Subcutaneous abdominal adipose tissue (tissue), 5 donors: ENCODE measurements around the gene P4HB.

ENCODE experiments used
- H3K27ac ChIP-seq: one replicate; pipeline ENCODE4 v1.7.0; 2013; ENCODE audit warnings: low read depth, mild to moderate bottlenecking, inconsistent platforms, low read length, moderate library complexity
- H3K27me3 ChIP-seq, 5 donors: one replicate each; pipeline ENCODE4 v1.7.0; 2013; ENCODE audit warnings: low read length in 5 of 5, inconsistent platforms in 1 of 5; ENCODE audit not compliant: control insufficient read depth in 5 of 5, insufficient read depth in 4 of 5
- H3K36me3 ChIP-seq, 5 donors: one replicate each; pipeline ENCODE4 v1.7.0; 2013; ENCODE audit warnings: low read length in 5 of 5; ENCODE audit not compliant: control insufficient read depth in 5 of 5, insufficient read depth in 5 of 5
- H3K4me1 ChIP-seq, 5 donors: one replicate each; pipeline ENCODE4 v1.7.0; 2013; ENCODE audit warnings: low read length in 5 of 5, mild to moderate bottlenecking in 3 of 5, moderate library complexity in 1 of 5; ENCODE audit not compliant: control insufficient read depth in 5 of 5, insufficient read depth in 5 of 5
- H3K4me3 ChIP-seq, 5 donors: one replicate each; pipeline ENCODE4 v1.7.0; 2013; ENCODE audit warnings: low read length in 5 of 5, low read depth in 1 of 5
- H3K9ac ChIP-seq, 5 donors: one replicate each; pipeline ENCODE4 v1.7.0; 2013; ENCODE audit warnings: low read length in 5 of 5, mild to moderate bottlenecking in 4 of 5, moderate library complexity in 3 of 5
- H3K9me3 ChIP-seq, 5 donors: one replicate each; pipeline ENCODE4 v1.7.0; 2013; ENCODE audit warnings: low read length in 5 of 5; ENCODE audit not compliant: control insufficient read depth in 5 of 5
- donor health status: healthy.
- donor health status: healthy.
- donor health status: healthy.
- donor health status: healthy.
- donor health status: healthy.

Gene P4HB

DNA sequence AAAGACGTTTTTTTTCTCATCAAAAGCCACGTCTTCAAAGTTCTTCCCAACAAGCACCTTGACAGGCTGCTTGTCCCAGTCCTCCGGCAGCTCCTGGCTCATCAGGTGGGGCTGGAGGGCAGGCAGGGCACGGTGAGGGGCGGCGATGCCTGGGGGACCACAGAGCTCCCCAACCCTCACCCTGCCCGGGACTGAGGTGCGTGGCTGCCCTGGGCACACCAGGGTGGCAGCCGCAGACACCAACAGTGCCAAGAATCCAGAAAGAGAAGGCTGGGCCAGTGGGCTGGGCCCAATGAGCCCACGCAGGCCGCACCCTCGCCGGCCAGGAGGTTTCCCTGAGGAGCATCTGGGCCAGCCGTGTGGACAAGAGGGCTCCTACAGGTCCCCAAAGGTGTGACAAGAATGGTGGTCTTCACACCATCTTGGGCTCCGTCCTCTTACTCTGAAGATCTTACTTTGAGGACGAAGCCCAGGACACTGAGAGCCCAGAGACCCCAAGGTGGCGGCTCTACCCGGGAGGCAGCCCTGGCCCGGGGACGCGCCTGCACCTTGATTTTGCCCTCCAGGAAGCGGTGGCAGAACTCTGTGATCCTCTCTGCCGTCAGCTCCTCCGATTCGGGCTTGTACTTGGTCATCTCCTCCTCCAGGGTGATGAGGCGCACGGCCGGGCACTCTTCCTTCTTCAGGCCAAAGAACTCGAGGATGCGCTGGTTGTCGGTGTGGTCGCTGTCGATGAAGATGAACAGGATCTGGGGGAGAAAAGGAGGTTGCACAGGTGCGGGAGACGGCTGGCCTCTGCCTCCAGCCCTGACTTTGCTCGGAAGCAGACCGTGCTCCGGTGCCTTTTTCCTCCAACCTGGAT is 14.2 kb downstream of the P4HB start:
- no peaks in the 10 kb centered on the region for H3K27me3 ChIP-seq
- no peak overlapping the region for H3K4me3 ChIP-seq
- peaks cover 0 to 67% (median 57%) of the 10 kb centered on the region in 5 donors for H3K36me3 ChIP-seq
- H3K9ac ChIP-seq = no peak overlapping the region
- no peak overlapping the region for H3K27ac ChIP-seq
- peaks cover 0 to 7% (median 0%) of the 10 kb centered on the region in 5 donors for H3K4me1 ChIP-seq
- H3K9me3 ChIP-seq = no peaks in the 10 kb centered on the region

DNA sequence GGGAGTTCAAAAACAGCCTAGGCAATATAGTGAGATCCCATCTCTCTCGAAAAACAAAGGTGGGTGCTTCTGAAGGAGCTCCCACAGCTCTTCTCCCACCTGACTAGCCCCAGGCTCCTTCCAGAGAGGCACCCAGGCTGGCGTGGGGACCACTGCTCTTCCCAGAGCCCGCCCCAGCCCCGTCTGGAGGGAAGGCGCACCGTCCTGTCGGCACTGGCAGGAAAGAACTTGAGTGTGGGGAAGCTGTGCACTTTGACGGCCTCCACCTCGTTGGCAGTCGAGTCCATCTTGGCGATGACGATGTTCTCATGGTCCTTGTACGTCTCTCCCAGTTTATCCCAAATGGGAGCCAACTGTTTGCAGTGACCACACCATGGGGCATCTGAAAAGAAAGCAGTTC is 15.0 kb downstream of the P4HB start:
- H3K9ac ChIP-seq = no peak overlapping the region
- H3K27me3 ChIP-seq = no peaks in the 10 kb centered on the region
- peaks cover 0 to 7% (median 0%) of the 10 kb centered on the region in 5 donors for H3K4me1 ChIP-seq
- H3K9me3 ChIP-seq = no peaks in the 10 kb centered on the region
- H3K27ac ChIP-seq = no peak overlapping the region
- H3K36me3 ChIP-seq = peaks cover 0 to 65% (median 56%) of the 10 kb centered on the region in 5 donors
- no peak overlapping the region for H3K4me3 ChIP-seq

DNA sequence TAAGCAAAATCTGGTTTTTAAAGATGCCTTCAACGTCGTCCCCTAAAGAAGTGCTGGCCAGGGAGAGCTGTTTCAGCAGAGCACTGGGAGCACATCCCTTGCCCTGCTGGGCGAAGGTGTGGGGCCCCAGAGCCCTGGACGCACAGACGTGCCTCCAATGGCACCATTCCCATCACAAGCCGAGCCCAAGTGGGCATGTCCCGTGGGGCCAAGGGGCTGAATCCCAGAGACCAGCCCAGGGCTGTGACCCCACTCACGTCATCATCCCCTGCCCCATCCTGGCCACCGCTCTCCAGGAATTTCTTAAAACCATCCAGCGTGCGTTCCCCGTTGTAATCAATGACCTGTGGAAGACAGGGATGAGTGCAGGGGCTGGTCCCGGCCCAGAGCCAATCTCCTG is 15.4 kb downstream of the P4HB start:
- Histone ChIP-seq H3K27me3 (no peaks in the 10 kb centered on the region), H3K27ac (no peak overlapping the region), H3K4me3 (no peak overlapping the region), H3K9ac (no peak overlapping the region), H3K9me3 (no peaks in the 10 kb centered on the region), H3K4me1 (peaks cover 0 to 7% (median 0%) of the 10 kb centered on the region in 5 donors), H3K36me3 (peaks cover 0 to 65% (median 56%) of the 10 kb centered on the region in 5 donors)

DNA sequence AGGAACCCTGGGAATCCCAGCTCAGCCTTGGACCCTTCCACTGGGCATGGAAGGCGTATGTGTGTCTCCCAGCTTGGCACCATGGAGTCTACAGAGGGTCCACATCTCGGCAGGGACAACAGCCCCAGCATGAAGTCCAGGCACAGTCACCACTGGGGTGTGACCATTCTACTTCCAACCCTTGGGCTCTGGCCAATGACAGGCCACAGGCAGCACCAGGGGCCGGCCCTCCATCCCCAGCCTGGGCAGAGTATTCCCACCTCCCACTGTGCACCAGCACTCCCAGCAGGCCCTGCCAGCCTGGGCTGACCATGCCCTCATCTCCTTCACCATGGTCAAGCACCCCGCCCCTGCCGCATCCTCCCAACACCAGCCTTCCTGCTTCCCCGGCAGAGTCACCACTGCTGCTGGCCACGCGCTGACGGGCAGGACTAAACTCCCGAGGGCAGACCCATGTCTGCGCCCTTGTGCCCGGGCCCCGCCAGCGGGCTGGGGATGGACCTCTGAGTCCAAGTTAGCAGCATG is 15.9 kb downstream of the P4HB start:
- H3K9me3 ChIP-seq = no peaks in the 10 kb centered on the region
- no peak overlapping the region for H3K27ac ChIP-seq
- H3K4me1 ChIP-seq = peaks cover 0 to 7% (median 0%) of the 10 kb centered on the region in 5 donors
- peaks cover 0 to 65% (median 56%) of the 10 kb centered on the region in 5 donors for H3K36me3 ChIP-seq
- no peak overlapping the region for H3K9ac ChIP-seq
- H3K4me3 ChIP-seq = no peak overlapping the region
- no peaks in the 10 kb centered on the region for H3K27me3 ChIP-seq

DNA sequence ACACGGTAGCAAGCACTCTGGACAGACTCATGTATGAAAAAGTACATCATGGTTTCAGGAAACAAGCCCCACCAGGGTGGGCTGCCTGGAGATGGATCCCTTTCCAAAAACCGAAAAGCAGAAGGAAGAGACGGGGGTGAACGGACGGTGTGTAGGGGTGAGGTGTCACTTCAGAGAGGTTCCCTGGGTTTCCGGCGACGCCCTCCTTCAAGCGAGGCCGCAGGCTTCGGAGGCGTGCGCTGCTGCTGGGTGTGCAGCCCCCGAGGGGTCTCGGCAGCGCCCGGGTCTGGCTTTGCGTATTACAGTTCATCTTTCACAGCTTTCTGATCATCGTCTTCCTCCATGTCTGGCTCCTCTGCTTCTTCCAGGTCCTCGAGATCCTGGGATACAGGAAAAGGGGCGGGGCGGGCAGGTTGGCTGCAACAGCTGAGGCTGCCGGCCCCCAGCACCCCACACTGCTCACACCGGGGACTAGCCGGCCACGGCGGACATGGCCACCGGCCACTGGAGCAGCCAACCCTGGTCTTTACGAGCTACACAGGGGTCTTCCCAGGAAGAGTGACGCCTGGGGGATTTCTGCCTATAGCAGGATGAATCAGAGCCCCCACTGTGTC is 16.5 kb downstream of the P4HB start:
- Histone ChIP-seq H3K9me3 (no peaks in the 10 kb centered on the region), H3K4me1 (peaks cover 0 to 7% (median 0%) of the 10 kb centered on the region in 5 donors), H3K9ac (no peak overlapping the region), H3K4me3 (no peak overlapping the region), H3K27ac (no peak overlapping the region), H3K27me3 (no peaks in the 10 kb centered on the region), H3K36me3 (peaks cover 0 to 62% (median 54%) of the 10 kb centered on the region in 5 donors)

DNA sequence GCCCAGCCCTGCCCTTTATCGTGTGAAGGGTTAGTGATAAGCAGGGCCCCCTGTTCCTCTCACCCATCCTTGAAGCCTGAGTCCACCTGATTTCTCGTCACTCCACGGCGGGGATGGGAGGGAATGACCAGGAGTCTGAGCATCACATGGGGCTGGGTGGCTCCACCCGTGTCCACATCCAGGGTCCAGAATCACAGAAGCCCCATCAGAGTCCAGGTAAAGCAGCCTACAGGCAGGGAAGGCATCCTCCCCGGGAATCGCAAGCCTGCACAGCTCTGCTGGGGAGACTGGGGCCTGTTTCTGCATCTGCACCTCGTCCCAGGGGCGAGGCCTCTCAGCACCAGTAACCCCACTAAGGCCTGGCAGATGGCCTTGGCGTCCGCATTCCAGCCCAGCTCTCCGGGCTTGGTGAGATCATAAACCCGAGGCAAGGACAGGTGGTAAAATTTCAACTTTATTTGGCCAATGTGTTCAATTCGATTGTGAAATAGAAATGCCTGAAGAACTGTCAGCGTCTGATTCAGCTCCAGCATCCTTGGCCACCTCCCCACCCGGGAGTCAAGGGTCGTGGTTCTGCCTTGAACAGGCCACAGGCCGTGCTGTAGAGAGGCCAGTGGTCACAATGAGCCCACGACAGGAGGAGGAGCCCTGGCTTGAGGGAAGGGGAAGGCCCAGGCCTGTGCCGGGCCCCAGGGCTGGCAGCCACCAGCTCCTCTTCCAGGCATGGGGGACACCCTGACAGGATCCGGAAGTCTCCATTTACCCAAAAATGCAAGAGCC is 17.4 kb downstream of the P4HB start:
- H3K27me3 ChIP-seq = no peaks in the 10 kb centered on the region
- no peaks in the 10 kb centered on the region for H3K9me3 ChIP-seq
- peaks cover 0 to 57% (median 51%) of the 10 kb centered on the region in 5 donors for H3K36me3 ChIP-seq
- peaks cover 0 to 7% (median 0%) of the 10 kb centered on the region in 5 donors for H3K4me1 ChIP-seq
- no peak overlapping the region for H3K27ac ChIP-seq
- no peak overlapping the region for H3K9ac ChIP-seq
- H3K4me3 ChIP-seq = no peak overlapping the region

DNA sequence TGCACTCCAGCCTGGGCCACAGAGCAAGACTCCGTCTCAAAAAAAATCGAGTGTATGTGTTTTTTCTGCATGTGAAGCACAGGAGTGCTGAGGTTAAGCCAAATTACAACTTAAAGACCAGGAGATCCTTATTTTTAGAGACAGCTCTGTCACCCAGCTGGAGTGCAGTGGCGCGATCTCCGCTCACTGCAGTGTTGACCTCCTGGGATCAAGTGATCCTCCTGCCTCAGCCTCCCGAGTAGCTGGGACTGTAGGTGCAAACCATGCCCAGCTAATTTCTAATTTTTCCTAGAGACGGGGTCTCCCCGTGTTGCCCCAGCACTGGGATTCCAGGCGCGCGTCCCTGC is 18.0 kb downstream of the P4HB start:
- Histone ChIP-seq H3K4me3 (no peak overlapping the region), H3K36me3 (peaks cover 0 to 51% (median 49%) of the 10 kb centered on the region in 5 donors), H3K9me3 (no peaks in the 10 kb centered on the region), H3K27me3 (no peaks in the 10 kb centered on the region), H3K9ac (no peak overlapping the region), H3K27ac (no peak overlapping the region), H3K4me1 (peaks cover 0 to 7% (median 0%) of the 10 kb centered on the region in 5 donors)

DNA sequence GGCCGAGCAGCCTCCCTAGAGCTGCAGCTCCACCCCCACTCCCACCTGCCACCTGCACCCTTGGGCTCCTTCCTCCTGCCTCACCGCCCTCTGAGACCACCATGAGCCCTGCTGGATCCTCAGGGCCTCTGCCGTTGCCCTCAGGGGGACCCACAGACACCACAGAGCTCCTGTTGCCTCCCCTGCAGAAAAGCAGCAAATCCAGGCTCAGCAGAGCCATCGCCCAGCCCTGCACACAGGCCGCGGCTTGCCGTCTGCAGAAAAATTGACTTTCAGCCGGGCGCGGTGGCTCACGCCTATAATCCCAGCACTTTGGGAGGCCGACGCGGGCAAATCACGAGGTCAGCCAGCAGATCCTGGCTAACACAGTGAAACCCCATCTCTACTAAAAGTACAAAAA is 18.5 kb downstream of the P4HB start:
- Histone ChIP-seq H3K4me1 (peaks cover 0 to 7% (median 0%) of the 10 kb centered on the region in 5 donors), H3K9ac (no peak overlapping the region), H3K36me3 (peaks cover 0 to 46% (median 44%) of the 10 kb centered on the region in 5 donors), H3K4me3 (no peak overlapping the region), H3K27me3 (no peaks in the 10 kb centered on the region), H3K27ac (no peak overlapping the region), H3K9me3 (no peaks in the 10 kb centered on the region)

DNA sequence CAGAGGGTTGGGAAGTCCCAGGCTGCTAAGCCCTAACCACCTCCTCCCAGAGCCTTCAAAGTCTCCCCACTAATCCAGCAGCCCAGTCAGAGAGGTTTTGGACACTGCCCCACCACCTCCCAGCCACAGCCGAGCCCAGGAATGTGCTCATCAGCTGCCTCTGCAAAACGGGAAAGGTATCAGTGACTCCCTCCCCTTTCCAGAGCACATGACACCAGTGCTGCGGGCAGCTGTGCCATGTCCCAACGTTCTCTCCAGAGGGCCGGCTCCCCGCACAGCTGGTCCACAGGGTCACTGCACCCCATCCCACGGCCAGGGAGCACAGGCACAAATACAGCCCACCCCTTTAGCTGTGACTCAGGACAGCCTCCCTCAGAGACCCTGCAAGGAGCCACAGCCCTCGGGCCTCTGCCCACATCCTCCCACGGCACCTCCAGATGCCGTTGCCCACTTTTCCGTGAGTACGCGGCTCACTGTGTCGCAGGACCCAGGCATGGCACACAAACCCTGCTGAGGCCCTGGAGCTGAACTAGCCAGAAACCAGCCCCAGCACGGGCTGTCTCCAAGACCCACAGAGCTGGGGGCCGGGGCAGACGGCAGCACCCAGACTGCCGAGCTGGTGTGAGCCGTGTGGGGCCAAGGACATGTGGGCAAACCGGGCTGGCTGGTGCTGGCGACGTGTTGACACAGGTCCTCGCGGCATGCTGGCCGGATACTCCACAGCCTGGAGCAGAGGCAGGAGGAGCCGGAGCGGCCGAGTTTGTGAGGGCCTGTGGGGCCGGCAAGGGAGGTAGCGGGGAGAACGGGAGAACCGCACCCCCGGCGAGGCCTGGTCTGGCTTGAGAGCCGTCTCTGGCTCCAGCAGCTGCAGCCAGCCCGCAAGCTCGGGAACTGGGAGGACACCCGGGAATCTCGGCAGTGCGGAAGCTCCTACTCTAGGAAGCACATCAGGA is 19.2 kb downstream of the P4HB start:
- H3K27ac ChIP-seq = no peak overlapping the region
- no peaks in the 10 kb centered on the region for H3K27me3 ChIP-seq
- H3K36me3 ChIP-seq = peaks cover 0 to 39% (median 36%) of the 10 kb centered on the region in 5 donors
- H3K9me3 ChIP-seq = no peaks in the 10 kb centered on the region
- no peak overlapping the region for H3K9ac ChIP-seq
- no peak overlapping the region for H3K4me3 ChIP-seq
- H3K4me1 ChIP-seq = peaks cover 0 to 7% (median 0%) of the 10 kb centered on the region in 5 donors
